ENCODE results near the gene ASB16.

GRCh38 chr17:44137891-44138709, 32.4 kb upstream of the ASB16 start:
- TF ChIP-seq EZH2 (IDR thresholded peaks at IDR 0.05; ENCODE audit: borderline replicate concordance, insufficient read depth, low read depth, low read length, poor library complexity, severe bottlenecking) (no peak), CTCF (IDR thresholded peaks at IDR 0.05) (no peak)

Measured in B cell (primary cell).